HG03045 (cell line): ENCODE data around the gene TCN1.

Experiments
- ATAC-seq: cut with Tn5 transposase; IDR thresholded peaks from one replicate; pipeline ENCODE4 v1.9.1; 2021; ENCODE audit warnings: mild to moderate bottlenecking, moderate library complexity; ENCODE audit not compliant: unreplicated experiment

Gene TCN1

DNA sequence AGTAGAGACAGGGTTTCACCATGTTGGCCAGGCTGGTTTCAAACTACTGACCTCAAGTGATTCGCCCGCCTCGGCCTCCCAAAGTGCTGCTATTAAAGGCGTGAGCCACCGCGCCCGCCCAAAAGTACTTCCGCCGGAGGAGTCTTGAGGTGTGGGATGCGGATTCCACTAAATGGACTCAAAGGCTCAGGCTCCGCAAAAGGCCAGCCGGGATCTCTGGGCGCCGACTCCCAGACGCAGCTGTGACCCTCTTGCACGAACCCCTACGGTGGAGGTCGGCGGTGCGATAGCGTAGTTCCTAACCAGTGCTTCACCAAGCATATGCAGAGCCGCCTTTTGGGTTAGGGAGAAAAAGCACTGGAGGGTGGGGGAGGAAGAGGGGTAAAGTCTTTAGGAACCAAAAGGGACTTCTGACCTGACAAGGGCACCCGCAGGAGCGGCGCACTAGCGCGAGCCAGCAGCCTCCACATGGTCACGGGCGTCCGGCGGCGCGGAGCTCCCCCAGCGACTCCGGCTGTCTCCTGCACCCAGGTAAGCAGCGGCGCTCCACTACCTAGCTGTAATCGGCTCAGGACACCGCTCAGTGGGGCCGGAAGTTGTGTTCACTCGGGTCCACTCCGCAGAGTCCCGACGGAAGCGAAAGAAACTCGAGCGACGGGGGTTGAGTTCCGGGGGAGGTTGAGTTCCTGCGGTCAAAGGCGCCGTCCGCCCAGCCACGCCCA, 55.9 kb downstream of the TCN1 start, which contains the start of gene MRPL16:
Gene MRPL16 (minus strand): TSS at position 590 of the 722 bp plus-strand sequence. CDS start 120 bp downstream, at position 470.
- ATAC-seq = peak; percentile 98

DNA sequence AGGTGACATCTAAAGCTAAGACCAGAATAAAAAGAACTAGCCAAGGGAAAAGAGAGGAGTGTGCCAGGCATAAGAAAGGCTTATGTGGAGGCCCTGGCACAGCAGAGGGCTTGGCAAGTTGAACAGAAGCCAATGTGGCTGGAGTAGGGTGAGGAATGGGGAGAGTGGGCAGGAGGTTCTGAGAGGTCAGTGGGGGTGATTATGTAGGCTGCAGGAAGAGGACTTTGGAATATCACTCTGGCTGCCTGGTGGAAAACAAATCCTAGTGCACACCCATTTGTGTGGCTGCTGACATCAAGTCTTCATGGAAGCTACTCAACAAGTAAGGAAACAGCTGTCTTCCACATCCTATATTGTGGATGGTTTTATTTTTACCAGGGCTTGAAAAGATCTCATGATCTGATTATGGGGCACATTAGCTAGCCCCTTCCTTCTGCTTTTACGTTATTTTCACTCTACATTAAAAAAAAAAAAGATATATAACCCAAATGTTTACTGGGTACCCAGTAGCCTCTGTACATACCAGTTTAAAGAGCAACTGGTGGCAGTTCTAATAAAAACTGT, 59.2 kb downstream of the TCN1 start:
- ATAC-seq = no peak

- no peak for ATAC-seq
Observed at GRCh38 chr11:59804061-59804460, 62.2 kb downstream of the TCN1 start.
